K562 (cell line): ENCODE measurements around the gene CNTRL. TPM values are rescaled to one million over a fixed set of nuclear protein-coding genes. Genes with fewer than 3 reads are reported as not detected.
A peak's percentile ranks its signal among the peaks of the same experiment; 100 is the strongest.

Experiments used
- AFF4 ChIP-seq: sonication (generic); formaldehyde crosslinking; IDR thresholded peaks from 2 replicates; pipeline ENCODE4 v1.8.0; 2023; ENCODE audit warnings: mild to moderate bottlenecking, missing genetic modification reagents
- ASH1L ChIP-seq: fragments of 450-650 bp; IDR thresholded peaks from 2 replicates; pipeline ENCODE4 v1.6.1; 2018; ENCODE audit warnings: borderline replicate concordance, mild to moderate bottlenecking, low read depth; ENCODE audit not compliant: partially characterized antibody
- BMI1 ChIP-seq: fragments of 150-350 bp; IDR thresholded peaks from 2 replicates; pipeline ENCODE4 v1.6.1; 2014; ENCODE audit warnings: low read length
- BRF2 ChIP-seq: IDR thresholded peaks from 3 replicates; pipeline ENCODE4 v1.6.1; 2011; ENCODE audit warnings: borderline replicate concordance, mild to moderate bottlenecking; ENCODE audit not compliant: insufficient read length, insufficient read depth
- CTCFL ChIP-seq: IDR thresholded peaks from 2 replicates; pipeline ENCODE4 v1.6.1; 2011; ENCODE audit warnings: borderline replicate concordance, low read depth, mild to moderate bottlenecking, moderate library complexity, low read length; ENCODE audit not compliant: insufficient read depth, poor library complexity, severe bottlenecking
- DEAF1 ChIP-seq: fragments of 450-650 bp; formaldehyde crosslinking; IDR thresholded peaks from 2 replicates; pipeline ENCODE4 v1.4.0; 2020; ENCODE audit warnings: mild to moderate bottlenecking, moderate library complexity
- HBP1 ChIP-seq: fragments of 450-650 bp; formaldehyde crosslinking; IDR thresholded peaks from 2 replicates; pipeline ENCODE4 v1.4.0; 2022; ENCODE audit warnings: missing genetic modification characterization
- HINFP ChIP-seq: fragments of 450-650 bp; conservative IDR thresholded peaks from 2 replicates; pipeline ENCODE4 v1.6.1; 2016; ENCODE audit warnings: missing genetic modification characterization, low read depth, mild to moderate bottlenecking, control low read depth, missing compliant biosample characterization
- TEAD4 ChIP-seq, 2 experiments: sonication (generic) in 1 of 2; formaldehyde crosslinking in 1 of 2; IDR thresholded peaks; 2 replicates each; pipeline versions ENCODE4 v1.6.1 to v1.8.0; 2012 to 2022; ENCODE audit warnings: borderline replicate concordance in 1 of 2, inconsistent platforms in 1 of 2, low read length in 1 of 2, mild to moderate bottlenecking in 1 of 2, missing genetic modification reagents in 1 of 2
- ZNF347 ChIP-seq: fragments of 450-650 bp; formaldehyde crosslinking; IDR thresholded peaks from 2 replicates; pipeline ENCODE4 v1.4.0; 2020; ENCODE audit warnings: low read depth, mild to moderate bottlenecking, moderate library complexity
- polyA plus RNA-seq, 8 experiments: library from polyadenylated mRNA; depleted of rRNA in 4 of 8; stranded (reverse) in 5 of 8; unstranded in 3 of 8; fragments of >200 nt; fragmentation: Nextera tagmentation in 2 of 8; fragmentation: Illumina TruSeq in 1 of 8; extraction: Ambion mirVana in 2 of 8; extraction: Trizol in 1 of 8; gene quantifications; 2 replicates each; pipeline versions ENCODE4 v1.2.1 to v1.2.3, GENCODE V29; 2011 to 2014; ENCODE audit warnings: inconsistent platforms in 1 of 8, missing spikeins in 1 of 8
- total RNA-seq, 7 experiments: library from RNA; depleted of rRNA in 6 of 7; stranded (reverse); fragments of >200 nt in 6 of 7; fragmentation: Illumina TruSeq in 2 of 7; extraction: Trizol in 2 of 7; gene quantifications; 2 replicates each; pipeline versions ENCODE4 v1.2.1 to v1.2.3, GENCODE V29; 2011 to 2021; ENCODE audit warnings: low replicate concordance in 1 of 7

Gene CNTRL
- total and polyA plus RNA-seq, 9 of the 15 experiments (the other 6 are each of a cell fraction or from before 2014, with no cell fraction given), result 9.2 to 28.9 (median 20.5) TPM

GRCh38 chr9:121214005-121214404 lies 139.2 kb downstream of the CNTRL start (continued):
- no peak for TF ChIP-seq CTCFL
- 0 out of 2 replicates have a peak, but pooled peaks have one; percentile 10 for TF ChIP-seq HINFP (tag)
- TF ChIP-seq BRF2, result no peak
- TF ChIP-seq ASH1L, result no peak
- TF ChIP-seq TEAD4 (IDR thresholded peaks at IDR 0.05; ENCODE audit: low read length), result no peak
- no peak for TF ChIP-seq TEAD4 (CRISPR knock-in tag; IDR thresholded peaks at IDR 0.05; ENCODE audit: borderline replicate concordance)
- TF ChIP-seq BMI1, result no peak
- peak; percentile 71; the same call in 1 of the 2 replicates for TF ChIP-seq HBP1 (CRISPR knock-in tag)
- no peak for TF ChIP-seq ZNF347 (CRISPR knock-in tag)
- no peak for TF ChIP-seq DEAF1
- no peak for TF ChIP-seq AFF4 (CRISPR knock-in tag)
